Measurements from ENCODE around the gene KERA.

The KERA gene

GRCh38 chr12:91007531-91008290 is 50.1 kb downstream of the KERA start:
- DNase-seq, result no peak

GRCh38 chr12:91004872-91005271 is 53.0 kb downstream of the KERA start, which contains the start of gene EPYC:
TSS of gene EPYC (minus strand) at chr12:91004972. CDS start at chr12:91002565, 2,407 bp downstream.
- no peak for DNase-seq

GRCh38 chr12:91003737-91004136 is 54.1 kb downstream of the KERA start:
- DNase-seq, result no peak

- no peak for DNase-seq
Observed at GRCh38 chr12:91001306-91001705, 56.5 kb downstream of the KERA start.

Data from fibroblast of skin of scalp (primary cell).